Measurements from ENCODE around the gene APPL1. TPM values are rescaled to one million over a fixed set of nuclear protein-coding genes. Genes with fewer than 3 reads are reported as not detected.

Gene APPL1
- total and polyA plus RNA-seq, 9 of the 15 experiments (the other 6 are each of a cell fraction or from before 2014, with no cell fraction given), result 2.8 to 12.3 (median 7.1) TPM

GRCh38 chr3:57227930-57228751 lies 612 bp downstream of the APPL1 start (continued):
- TF ChIP-seq ZNF512 (tag; IDR thresholded peaks at IDR 0.05) (no peak), E2F5 (CRISPR knock-in tag; IDR thresholded peaks at IDR 0.05) (no peak), FOXK1 (CRISPR knock-in tag; IDR thresholded peaks at IDR 0.05; ENCODE audit: borderline replicate concordance) (no peak), HIVEP1 (CRISPR knock-in tag; IDR thresholded peaks at IDR 0.05) (no peak), SUPT5H (IDR thresholded peaks at IDR 0.05) (no peak), STAT5B (CRISPR knock-in tag; IDR thresholded peaks at IDR 0.05) (no peak), NR2C2 (CRISPR knock-in tag; IDR thresholded peaks at IDR 0.05) (no peak), NR2C2 (tag; IDR thresholded peaks at IDR 0.05) (0 out of 2 replicates have a peak, but pooled peaks have one; percentile 28), SOX6 (IDR thresholded peaks at IDR 0.05) (no peak), ZMIZ1 (IDR thresholded peaks at IDR 0.05; ENCODE audit: low read depth in 2 of 2, low read length in 2 of 2) (no peak), ZBTB9 (CRISPR knock-in tag; IDR thresholded peaks at IDR 0.05) (0 out of 2 replicates have a peak, but pooled peaks have one; percentile 18), ZZZ3 (IDR thresholded peaks at IDR 0.05) (no peak), CBX5 (IDR thresholded peaks at IDR 0.05; ENCODE audit: borderline replicate concordance, low read depth) (no peak), NCOA4 (IDR thresholded peaks at IDR 0.05; ENCODE audit: partially characterized antibody) (no peak), LARP7 (IDR thresholded peaks at IDR 0.05) (no peak), BRCA1 (IDR thresholded peaks at IDR 0.05) (no peak), BRCA1 (CRISPR knock-in tag; IDR thresholded peaks at IDR 0.05) (no peak), FOXA3 (CRISPR knock-in tag; conservative IDR thresholded peaks at IDR 0.05 in 1 of 2, IDR thresholded peaks at IDR 0.05 in 1 of 2) (no peak), HMGN3 (IDR thresholded peaks at IDR 0.05; ENCODE audit: borderline replicate concordance, extremely low read depth, insufficient read length, low read depth, low read length) (peak; percentile 36), GATAD2B (IDR thresholded peaks at IDR 0.05; ENCODE audit: borderline replicate concordance) (0 out of 2 replicates have a peak, but pooled peaks have one; percentile 70), SMARCE1 (IDR thresholded peaks at IDR 0.05) (no peak), RAD21 (CRISPR knock-in tag; conservative IDR thresholded peaks at IDR 0.05 in 1 of 2, IDR thresholded peaks at IDR 0.05 in 1 of 2) (no peak)

All from K562 (cell line).